ENCODE results near the gene MSH3.

The MSH3 gene

DNA sequence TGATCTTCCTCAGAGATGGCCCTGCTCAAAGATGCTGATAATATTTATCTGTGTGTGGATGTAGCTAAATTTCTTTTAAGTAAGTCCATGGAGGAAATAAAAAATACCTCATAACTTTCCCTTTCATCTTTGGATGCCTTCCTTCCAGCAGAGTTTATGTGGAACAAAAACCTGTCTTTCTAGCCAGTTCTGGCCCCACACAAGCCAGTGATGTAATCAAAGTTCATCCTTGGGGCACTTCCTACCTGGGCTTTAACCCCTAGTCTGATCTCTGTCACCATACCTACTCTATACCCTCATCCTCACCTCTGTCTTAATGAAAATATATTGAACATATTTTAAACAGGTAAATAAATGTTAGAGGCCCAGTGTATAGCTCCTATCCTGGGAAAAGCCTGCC, 265.9 kb downstream of the MSH3 start:
- no peak for DNase-seq

GRCh38 chr5:80921026-80921425, 266.6 kb downstream of the MSH3 start:
- no peak for DNase-seq

- DNase-seq: no peak
Measured at GRCh38 chr5:80925931-80926330, 271.5 kb downstream of the MSH3 start.
